Measurements from ENCODE around the gene EPHA6. TPM values are rescaled to one million over a fixed set of nuclear protein-coding genes. Genes with fewer than 3 reads are reported as not detected.

The EPHA6 gene
- total RNA-seq, 1 experiment from 2014 or later, result 0.61 TPM

GRCh38 chr3:97057365-97057764 is 243.0 kb downstream of the EPHA6 start:
- Histone ChIP-seq H3K56ac (ENCODE audit: insufficient read length, low read depth, low read length) (no peak overlapping the region), H3K4me1 (ENCODE audit: insufficient read depth, low read length) (no peaks in the 10 kb centered on the region), H3K4me2 (ENCODE audit: insufficient read depth, insufficient read length, low read length) (no peak overlapping the region), H3K79me1 (ENCODE audit: insufficient read depth, low read depth, low read length, poor library complexity, severe bottlenecking) (no peaks in the 10 kb centered on the region), H2BK5ac (ENCODE audit: insufficient read length, low read length) (no peak overlapping the region), H2AFZ (ENCODE audit: low read length) (no peak overlapping the region), H3K79me2 (ENCODE audit: insufficient read depth, low read length) (no peaks in the 10 kb centered on the region), H4K91ac (ENCODE audit: insufficient read length, low read depth, low read length) (no peak overlapping the region), H4K8ac (replicated peaks; ENCODE audit: insufficient read length, low read depth, low read length) (no peak overlapping the region), H3K27ac (ENCODE audit: insufficient read length, low read depth, low read length) (no peak overlapping the region), H3K23ac (ENCODE audit: insufficient read length, low read depth, low read length) (no peak overlapping the region), H2BK15ac (ENCODE audit: low read depth, low read length) (no peak overlapping the region), H2BK12ac (ENCODE audit: insufficient read length, low read depth, low read length) (no peak overlapping the region), H3K23me2 (ENCODE audit: insufficient read length, low read depth, low read length, poor library complexity, severe bottlenecking) (no peaks in the 10 kb centered on the region), H4K20me1 (ENCODE audit: control insufficient read depth, insufficient read depth, insufficient read length) (no peaks in the 10 kb centered on the region), H3T11ph (ENCODE audit: low read length) (no peak overlapping the region), H3K27me3 (ENCODE audit: insufficient read depth, low read length) (no peaks in the 10 kb centered on the region), H3K9ac (ENCODE audit: extremely low read depth, insufficient read length, low read length) (no peak overlapping the region), H2BK20ac (ENCODE audit: low read depth, low read length, poor library complexity, severe bottlenecking) (no peak overlapping the region), H3K18ac (ENCODE audit: insufficient read length, low read depth, low read length) (no peak overlapping the region), H3K9me3 (ENCODE audit: control insufficient read depth, low read depth, low read length) (no peaks in the 10 kb centered on the region), H4K5ac (ENCODE audit: insufficient read length, low read depth, low read length) (no peak overlapping the region), H3K14ac (ENCODE audit: insufficient read depth, low read length) (no peak overlapping the region), H3K4ac (ENCODE audit: low read depth, low read length) (no peak overlapping the region), H2BK120ac (ENCODE audit: low read depth, low read length, poor library complexity, severe bottlenecking) (no peak overlapping the region), H2AK5ac (ENCODE audit: insufficient read length, low read length) (no peak overlapping the region)
- Mint-ChIP-seq H3K4me1 (no peaks in the 10 kb centered on the region), H3K27ac (no peak overlapping the region), H3K4me3 (no peak overlapping the region), H3K36me3 (ENCODE audit: insufficient read depth in 1 of 3, low read depth in 3 of 3) (no peaks in the 10 kb centered on the region; a peak in 1 of 7 replicates), H3K27me3 (ENCODE audit: low read depth) (no peaks in the 10 kb centered on the region), H3K9me3 (peaks cover 0 to 7% of the 10 kb centered on the region in 2 experiments; a peak in 1 of 5 replicates)
- DNase-seq, result no peak
- TF ChIP-seq CTCF (conservative IDR thresholded peaks at IDR 0.05), result no peak
- no CpG with 5 or more reads among the region's 3 CpGs for WGBS (ENCODE audit: extremely low coverage, insufficient read length, low lambda C conversion rate)
